ENCODE measurements around the gene ACVRL1. TPM values are rescaled to one million over a fixed set of nuclear protein-coding genes. Genes with fewer than 3 reads are reported as not detected.

Gene ACVRL1
- total RNA-seq, 1 experiment from 2014 or later: not detected

GRCh38 chr12:51863363-51863932 lies 43.9 kb upstream of the ACVRL1 start:
- H2AFZ ChIP-seq: no peak overlapping the region
- no peak for DNase-seq
- BruUV-seq (replicated peaks): no TSS peak
- peaks cover 90% of the 10 kb centered on the region for H3K27me3 ChIP-seq (ENCODE audit: insufficient read depth, low read depth)
- TF ChIP-seq EZH2 (IDR thresholded peaks at IDR 0.05; ENCODE audit: low read depth) (no peak), CTCF (conservative IDR thresholded peaks at IDR 0.05) (no peak)
- H3K9me2 ChIP-seq (ENCODE audit: insufficient read depth): no peaks in the 10 kb centered on the region
- H3F3A ChIP-seq (ENCODE audit: insufficient read depth, low read depth): no peaks in the 10 kb centered on the region
- no peaks in the 10 kb centered on the region for H3K4me1 ChIP-seq (replicated peaks; ENCODE audit: insufficient read depth)
- H3K4me2 ChIP-seq: no peak overlapping the region
- POLR2A ChIA-PET (ENCODE audit: unreplicated experiment): interaction anchor here (0.5 kb wide), 1 partner anchor 415 kb away, joined by 3 read pairs; no protein-coding TSS in a partner anchor
- no peak overlapping the region for H3K27ac ChIP-seq
- CTCF ChIA-PET: no interaction called here
- no peaks in the 10 kb centered on the region for H4K20me1 ChIP-seq (ENCODE audit: insufficient read depth)
- no peak overlapping the region for H3K4me3 ChIP-seq
- intact Hi-C loops (cut with micrococcal nuclease; ENCODE audit: unreplicated experiment): no loop called here
- no peaks in the 10 kb centered on the region for H3K9me3 ChIP-seq (ENCODE audit: insufficient read depth, low read depth)
- H3K79me2 ChIP-seq (ENCODE audit: low read depth): no peaks in the 10 kb centered on the region
- no peaks in the 10 kb centered on the region for H3K36me3 ChIP-seq (ENCODE audit: low read depth)

GRCh38 chr12:51863933-51864832 lies 43.1 kb upstream of the ACVRL1 start:
- Histone ChIP-seq H3F3A (ENCODE audit: insufficient read depth, low read depth) (no peaks in the 10 kb centered on the region), H3K4me1 (replicated peaks; ENCODE audit: insufficient read depth) (no peaks in the 10 kb centered on the region), H3K27ac (no peak overlapping the region), H3K27me3 (ENCODE audit: insufficient read depth, low read depth) (peaks cover 92% of the 10 kb centered on the region), H3K9me3 (ENCODE audit: insufficient read depth, low read depth) (no peaks in the 10 kb centered on the region), H2AFZ (no peak overlapping the region), H3K36me3 (ENCODE audit: low read depth) (no peaks in the 10 kb centered on the region), H4K20me1 (ENCODE audit: insufficient read depth) (no peaks in the 10 kb centered on the region), H3K4me3 (no peak overlapping the region), H3K9me2 (ENCODE audit: insufficient read depth) (no peaks in the 10 kb centered on the region), H3K79me2 (ENCODE audit: low read depth) (no peaks in the 10 kb centered on the region), H3K4me2 (no peak overlapping the region)
- CTCF ChIA-PET: no interaction called here
- no peak for DNase-seq
- POLR2A ChIA-PET (ENCODE audit: unreplicated experiment): interaction anchor here (0.5 kb wide), 1 partner anchor 416 kb away, joined by 3 read pairs; no protein-coding TSS in a partner anchor
- BruUV-seq (replicated peaks): no TSS peak
- TF ChIP-seq EZH2 (IDR thresholded peaks at IDR 0.05; ENCODE audit: low read depth): no peak
- no peak for TF ChIP-seq CTCF (conservative IDR thresholded peaks at IDR 0.05)
- intact Hi-C loops (cut with micrococcal nuclease; ENCODE audit: unreplicated experiment): no loop called here

GRCh38 chr12:51864833-51865670 lies 42.3 kb upstream of the ACVRL1 start:
- no TSS peak for BruUV-seq (replicated peaks)
- H3K9me3 ChIP-seq (ENCODE audit: insufficient read depth, low read depth): no peaks in the 10 kb centered on the region
- H3K4me1 ChIP-seq (replicated peaks; ENCODE audit: insufficient read depth): no peaks in the 10 kb centered on the region
- H3K79me2 ChIP-seq (ENCODE audit: low read depth): no peaks in the 10 kb centered on the region
- H3K4me2 ChIP-seq: no peak overlapping the region
- DNase-seq: no peak
- no peaks in the 10 kb centered on the region for H3K36me3 ChIP-seq (ENCODE audit: low read depth)
- no peaks in the 10 kb centered on the region for H3K9me2 ChIP-seq (ENCODE audit: insufficient read depth)
- H3K27ac ChIP-seq: no peak overlapping the region
- intact Hi-C loops (cut with micrococcal nuclease; ENCODE audit: unreplicated experiment): no loop called here
- H3K4me3 ChIP-seq: no peak overlapping the region
- no peak overlapping the region for H2AFZ ChIP-seq
- ChIA-PET POLR2A (ENCODE audit: unreplicated experiment) (no interaction called here), CTCF (no interaction called here)
- no peak for TF ChIP-seq CTCF (conservative IDR thresholded peaks at IDR 0.05)
- no peak for TF ChIP-seq EZH2 (IDR thresholded peaks at IDR 0.05; ENCODE audit: low read depth)
- no peaks in the 10 kb centered on the region for H3F3A ChIP-seq (ENCODE audit: insufficient read depth, low read depth)
- H4K20me1 ChIP-seq (ENCODE audit: insufficient read depth): no peaks in the 10 kb centered on the region
- peaks cover 92% of the 10 kb centered on the region for H3K27me3 ChIP-seq (ENCODE audit: insufficient read depth, low read depth)

All from PC-9 (cell line).